Thyroid gland (tissue), 4 donors: ENCODE results near the gene SHOC2. TPM values are rescaled to one million over a fixed set of nuclear protein-coding genes. Genes with fewer than 3 reads are reported as not detected.
A peak's percentile ranks its signal among the peaks of the same experiment; 100 is the strongest.

Experiments
- DNase-seq, 2 donors: peaks; one replicate each; pipeline ENCODE4 v3.0.0-alpha.2; 2019
- H3K27ac ChIP-seq, 3 donors: fragments of 200-600 bp; sonication (generic); 1 replicate in 2 of 3; 2 replicates in 1 of 3; pipeline ENCODE4 v1.5.1; 2016 to 2019; ENCODE audit warnings: mild to moderate bottlenecking in 1 of 3, moderate library complexity in 1 of 3
- H3K27me3 ChIP-seq: fragments of 200-600 bp; sonication (generic); one replicate; pipeline ENCODE4 v1.5.1; 2019
- H3K36me3 ChIP-seq, 2 donors: fragments of 200-600 bp; sonication (generic); one replicate each; pipeline ENCODE4 v1.5.1; 2016 to 2019
- H3K4me1 ChIP-seq, 2 donors: fragments of 200-600 bp; sonication (generic); one replicate each; pipeline ENCODE4 v1.5.1; 2017 to 2019
- H3K4me3 ChIP-seq, 3 donors: fragments of 200-600 bp; sonication (generic); replicated peaks in 1 of 3; 1 replicate in 2 of 3; 2 replicates in 1 of 3; pipeline ENCODE4 v1.5.1; 2016; ENCODE audit warnings: mild to moderate bottlenecking in 1 of 3
- H3K9me3 ChIP-seq: fragments of 200-600 bp; sonication (generic); one replicate; pipeline ENCODE4 v1.5.1; 2017
- POLR2A ChIP-seq, 2 donors: fragments of 450-650 bp; IDR thresholded peaks; one replicate each; pipeline ENCODE4 v1.6.1; 2017; ENCODE audit warnings: antibody characterized with exemption in 2 of 2, mild to moderate bottlenecking in 2 of 2, moderate library complexity in 1 of 2
- WGBS, 2 donors: methylation state at CpG; one replicate each; pipeline ENCODE4 v1.1.5; 2017; 5-methylcytosine and 5-hydroxymethylcytosine counted together
- intact Hi-C: fragments of 100-400 bp; cut with DNase I; formaldehyde crosslinking; loops from one replicate; pipeline ENCODE4 v1.15.1; 2023
- total RNA-seq, 4 donors: library from RNA; depleted of rRNA; stranded (reverse); fragments of >200 nt; gene quantifications; one replicate each; pipeline ENCODE4 v1.2.3, GENCODE V29; 2016
- TF ChIP-seq, protein P1 (sequence below), 6 experiments: fragments of 200-600 bp in 3 of 6; fragments of 450-650 bp in 3 of 6; sonication (generic) in 3 of 6; IDR thresholded peaks; one replicate each; pipeline ENCODE4 v1.5.1; 2016 to 2019; ENCODE audit warnings: antibody characterized with exemption in 6 of 6, mild to moderate bottlenecking in 2 of 6, inconsistent platforms in 1 of 6, moderate library complexity in 1 of 6

The SHOC2 gene
- total RNA-seq, 4 donors from 2014 or later, result 62.2 to 96.2 (median 71.1) TPM

DNA sequence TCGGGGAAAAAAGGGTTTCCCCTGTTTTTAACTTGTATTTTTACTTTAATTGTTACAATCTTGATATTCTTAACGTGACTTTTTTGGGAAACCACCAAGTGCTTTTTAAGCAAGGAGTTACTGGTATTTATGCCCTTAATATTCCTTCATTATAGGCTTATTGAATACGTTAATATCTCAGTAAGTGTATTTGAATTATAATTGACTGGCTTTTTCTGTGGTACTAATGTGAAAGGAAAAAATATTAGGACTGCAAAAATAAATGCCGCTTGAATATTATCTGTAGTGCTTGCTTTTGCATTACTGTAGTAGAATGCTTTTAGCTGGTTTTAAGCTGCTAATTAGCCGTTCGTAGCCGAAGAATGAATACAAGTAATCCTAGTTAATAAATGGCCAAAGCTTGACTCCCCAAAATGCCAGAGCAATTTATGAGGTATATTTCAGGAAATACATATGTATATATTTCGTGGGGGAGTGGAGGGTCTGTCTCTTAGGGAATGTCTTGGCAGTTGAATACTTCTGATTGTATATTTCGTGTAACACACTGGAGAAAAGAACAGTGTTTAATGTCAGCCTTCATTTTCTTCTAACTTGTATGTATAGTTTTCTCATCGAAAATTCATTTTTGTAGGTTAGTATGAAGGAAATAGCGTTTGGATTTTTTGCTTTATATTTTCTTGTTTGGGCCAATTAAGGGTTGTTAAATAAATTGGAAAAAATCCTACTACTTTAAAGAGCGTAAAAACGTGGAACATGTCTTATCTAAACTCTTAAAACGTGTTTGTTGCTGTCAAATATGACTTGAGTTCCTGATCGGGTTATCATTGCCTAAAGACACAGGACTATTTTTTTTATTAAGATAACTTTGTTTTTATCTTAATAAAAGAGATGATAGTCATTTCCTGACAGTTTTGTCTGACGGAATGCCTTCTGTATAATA lies 46.1 kb upstream of the SHOC2 start:
- Histone ChIP-seq H3K4me1 (peaks cover 20 to 23% of the 10 kb centered on the region in 2 donors), H3K36me3 (no peaks in the 10 kb centered on the region), H3K27ac (peak overlapping the region; percentile 96 to 100 (median 99)), H3K9me3 (no peaks in the 10 kb centered on the region), H3K4me3 (peak overlapping the region; percentile 77 to 99 (median 80)), H3K27me3 (no peaks in the 10 kb centered on the region)
- no peak for DNase-seq
- intact Hi-C loops, result no loop called here
- TF ChIP-seq, protein P1, sequence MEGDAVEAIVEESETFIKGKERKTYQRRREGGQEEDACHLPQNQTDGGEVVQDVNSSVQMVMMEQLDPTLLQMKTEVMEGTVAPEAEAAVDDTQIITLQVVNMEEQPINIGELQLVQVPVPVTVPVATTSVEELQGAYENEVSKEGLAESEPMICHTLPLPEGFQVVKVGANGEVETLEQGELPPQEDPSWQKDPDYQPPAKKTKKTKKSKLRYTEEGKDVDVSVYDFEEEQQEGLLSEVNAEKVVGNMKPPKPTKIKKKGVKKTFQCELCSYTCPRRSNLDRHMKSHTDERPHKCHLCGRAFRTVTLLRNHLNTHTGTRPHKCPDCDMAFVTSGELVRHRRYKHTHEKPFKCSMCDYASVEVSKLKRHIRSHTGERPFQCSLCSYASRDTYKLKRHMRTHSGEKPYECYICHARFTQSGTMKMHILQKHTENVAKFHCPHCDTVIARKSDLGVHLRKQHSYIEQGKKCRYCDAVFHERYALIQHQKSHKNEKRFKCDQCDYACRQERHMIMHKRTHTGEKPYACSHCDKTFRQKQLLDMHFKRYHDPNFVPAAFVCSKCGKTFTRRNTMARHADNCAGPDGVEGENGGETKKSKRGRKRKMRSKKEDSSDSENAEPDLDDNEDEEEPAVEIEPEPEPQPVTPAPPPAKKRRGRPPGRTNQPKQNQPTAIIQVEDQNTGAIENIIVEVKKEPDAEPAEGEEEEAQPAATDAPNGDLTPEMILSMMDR (IDR thresholded peaks at IDR 0.05), result no peak
- 2% methylated on average over 16 of the region's 16 CpGs for WGBS, 2 donors

DNA sequence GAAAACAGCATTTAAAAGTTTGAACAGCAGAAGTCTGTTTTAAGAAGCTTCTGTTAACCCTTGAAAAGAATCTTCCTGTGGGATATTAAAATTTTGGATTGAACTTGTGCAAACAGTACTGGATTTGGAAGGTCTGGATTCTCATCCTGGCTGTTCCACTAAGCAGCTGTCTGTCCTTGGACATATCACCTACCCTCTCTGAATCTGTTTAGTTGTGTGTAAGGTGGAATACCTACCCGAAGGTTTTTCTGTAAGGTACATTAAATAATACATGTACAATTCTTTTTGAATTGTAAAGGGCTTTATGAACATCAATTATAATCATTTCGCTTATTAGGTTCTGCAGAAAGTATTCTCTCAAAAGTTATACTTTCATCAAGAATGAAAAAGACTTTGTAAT lies 45.5 kb upstream of the SHOC2 start:
- Histone ChIP-seq H3K27me3 (no peaks in the 10 kb centered on the region), H3K4me1 (peaks cover 19 to 20% of the 10 kb centered on the region in 2 donors), H3K36me3 (no peaks in the 10 kb centered on the region), H3K4me3 (peak overlapping the region in 2 of 3 donors; percentile 80 to 99), H3K27ac (peak overlapping the region; percentile 96 to 100 (median 99)), H3K9me3 (no peaks in the 10 kb centered on the region)
- WGBS, 2 donors, result 43 to 55% methylated on average over 2 of the region's 2 CpGs
- no peak for DNase-seq
- intact Hi-C loops, result no loop called here
- no peak for TF ChIP-seq POLR2A (IDR thresholded peaks at IDR 0.05)
- TF ChIP-seq, protein P1 (IDR thresholded peaks at IDR 0.05), result no peak

DNA sequence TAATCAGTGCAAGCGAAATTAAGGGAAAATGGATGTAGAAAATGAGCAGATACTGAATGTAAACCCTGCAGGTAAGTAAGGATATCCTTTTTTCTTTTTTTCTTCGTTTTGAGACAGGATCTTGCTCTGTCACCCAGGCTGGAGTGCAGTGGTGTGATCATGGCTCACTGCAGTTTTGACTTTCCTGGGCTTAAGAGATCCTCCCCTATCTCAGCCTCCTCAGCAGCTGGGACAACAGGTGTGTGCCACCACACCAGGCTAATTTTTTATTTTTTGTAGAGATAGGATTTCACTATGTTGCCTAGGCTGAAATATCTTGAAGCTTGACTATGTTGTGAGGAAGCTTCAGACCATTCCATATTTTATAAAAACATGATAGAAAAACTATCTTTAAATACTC lies 43.4 kb upstream of the SHOC2 start:
- intact Hi-C loops, result no loop called here
- H3K9me3 ChIP-seq, result no peaks in the 10 kb centered on the region
- H3K27me3 ChIP-seq, result no peaks in the 10 kb centered on the region
- H3K4me1 ChIP-seq, result peaks cover 25 to 32% of the 10 kb centered on the region in 2 donors
- peak in 1 of 2 donors; percentile 22 for DNase-seq
- peak overlapping the region; percentile 96 to 100 (median 99) for H3K27ac ChIP-seq
- H3K36me3 ChIP-seq, result peaks cover 0 to under 1% of the 10 kb centered on the region in 2 donors
- TF ChIP-seq POLR2A (IDR thresholded peaks at IDR 0.05), result peak in 1 of 2 donors; percentile 33
- TF ChIP-seq, protein P1 (IDR thresholded peaks at IDR 0.05), result no peak
- H3K4me3 ChIP-seq, result peak overlapping the region in 1 of 3 donors; percentile 2
- WGBS, 2 donors, result 68 to 71% methylated on average over 2 of the region's 2 CpGs

DNA sequence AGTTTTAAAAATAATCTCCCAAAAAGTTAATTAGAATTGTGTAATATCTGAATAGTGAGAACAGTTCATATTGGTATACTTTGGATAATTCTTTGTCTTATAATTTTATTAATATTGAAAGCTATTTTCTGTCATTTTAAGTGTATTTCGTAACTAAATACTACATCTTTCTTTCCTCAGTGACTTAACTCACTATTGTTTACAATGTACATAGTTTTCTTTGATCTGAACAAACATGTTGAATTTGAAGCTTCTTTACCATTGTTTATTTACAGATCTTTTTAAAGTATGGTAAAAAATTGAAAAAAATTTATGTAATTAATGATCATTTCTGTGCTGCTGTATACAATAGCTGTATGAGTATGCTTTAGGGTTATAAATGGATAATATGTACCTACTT lies 42.6 kb upstream of the SHOC2 start:
- H3K27ac ChIP-seq, result peak overlapping the region in 2 of 3 donors; percentile 96 to 100
- no peaks in the 10 kb centered on the region for H3K9me3 ChIP-seq
- H3K4me3 ChIP-seq, result no peak overlapping the region
- TF ChIP-seq, protein P1 (IDR thresholded peaks at IDR 0.05), result no peak
- no peak for TF ChIP-seq POLR2A (IDR thresholded peaks at IDR 0.05)
- intact Hi-C loops, result no loop called here
- DNase-seq, result no peak
- H3K36me3 ChIP-seq, result peaks cover 4 to 6% of the 10 kb centered on the region in 2 donors
- peaks cover 22 to 34% of the 10 kb centered on the region in 2 donors for H3K4me1 ChIP-seq
- 91 to 99% methylated on average over 1 of the region's 1 CpG for WGBS, 2 donors
- no peaks in the 10 kb centered on the region for H3K27me3 ChIP-seq

DNA sequence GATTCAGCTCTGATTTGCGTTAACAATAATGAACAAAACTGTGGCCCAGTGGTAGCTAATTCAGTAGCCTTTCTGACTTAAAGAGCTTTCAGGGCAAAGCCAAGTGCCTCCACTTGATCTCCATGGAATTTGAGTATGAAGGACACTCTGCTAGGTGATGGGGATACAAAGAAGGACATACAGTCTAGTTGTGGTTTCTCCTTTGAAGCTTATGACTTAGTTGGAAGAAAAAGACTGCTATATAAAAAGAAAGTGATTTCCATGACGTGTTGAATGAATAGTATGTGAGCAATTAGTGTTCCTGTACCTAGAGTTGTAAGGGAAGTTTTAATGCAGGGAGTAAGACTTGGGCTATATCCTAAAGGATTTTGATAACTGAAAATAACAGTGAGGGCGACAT lies 39.4 kb upstream of the SHOC2 start:
- H3K4me3 ChIP-seq, result no peak overlapping the region
- peaks cover 27 to 44% of the 10 kb centered on the region in 2 donors for H3K4me1 ChIP-seq
- H3K36me3 ChIP-seq, result peaks cover 15 to 27% of the 10 kb centered on the region in 2 donors
- peak overlapping the region; percentile 7 to 100 (median 53) for H3K27ac ChIP-seq
- 70% methylated on average over 3 of the region's 3 CpGs for WGBS, 2 donors
- TF ChIP-seq, protein P1 (IDR thresholded peaks at IDR 0.05), result no peak
- no peak for TF ChIP-seq POLR2A (IDR thresholded peaks at IDR 0.05)
- intact Hi-C loops, result no loop called here
- H3K27me3 ChIP-seq, result no peaks in the 10 kb centered on the region
- H3K9me3 ChIP-seq, result no peaks in the 10 kb centered on the region
- DNase-seq, result peak in 1 of 2 donors; percentile 33
